ENCODE results near the gene CLHC1.

DNA sequence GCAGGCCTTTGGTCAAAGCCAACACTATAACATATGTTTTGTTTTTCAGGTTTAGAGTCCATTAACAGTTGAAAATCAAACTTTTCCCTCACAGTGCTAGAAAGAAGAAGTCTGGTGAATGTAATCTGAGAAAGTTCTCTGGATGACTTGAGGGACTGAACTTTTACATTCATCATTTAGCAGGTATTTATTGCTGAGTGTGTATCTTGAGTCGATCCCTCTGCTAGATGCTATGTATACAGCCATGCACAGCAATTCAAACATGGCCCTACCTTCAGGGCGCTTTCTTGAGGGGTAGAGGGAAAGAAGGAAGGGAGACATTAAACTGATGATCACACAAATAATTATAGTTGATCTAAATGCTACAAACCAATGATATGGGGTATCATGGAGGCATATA lies 89.6 kb downstream of the CLHC1 start:
- TF ChIP-seq KDM1A (IDR thresholded peaks at IDR 0.05; ENCODE audit: borderline replicate concordance): no peak
- TF ChIP-seq CBX3 (IDR thresholded peaks at IDR 0.05; ENCODE audit: borderline replicate concordance, low read depth): no peak
- no peak for TF ChIP-seq BCL11A (IDR thresholded peaks at IDR 0.05; ENCODE audit: low read depth, low read length)
- TF ChIP-seq, protein P1, sequence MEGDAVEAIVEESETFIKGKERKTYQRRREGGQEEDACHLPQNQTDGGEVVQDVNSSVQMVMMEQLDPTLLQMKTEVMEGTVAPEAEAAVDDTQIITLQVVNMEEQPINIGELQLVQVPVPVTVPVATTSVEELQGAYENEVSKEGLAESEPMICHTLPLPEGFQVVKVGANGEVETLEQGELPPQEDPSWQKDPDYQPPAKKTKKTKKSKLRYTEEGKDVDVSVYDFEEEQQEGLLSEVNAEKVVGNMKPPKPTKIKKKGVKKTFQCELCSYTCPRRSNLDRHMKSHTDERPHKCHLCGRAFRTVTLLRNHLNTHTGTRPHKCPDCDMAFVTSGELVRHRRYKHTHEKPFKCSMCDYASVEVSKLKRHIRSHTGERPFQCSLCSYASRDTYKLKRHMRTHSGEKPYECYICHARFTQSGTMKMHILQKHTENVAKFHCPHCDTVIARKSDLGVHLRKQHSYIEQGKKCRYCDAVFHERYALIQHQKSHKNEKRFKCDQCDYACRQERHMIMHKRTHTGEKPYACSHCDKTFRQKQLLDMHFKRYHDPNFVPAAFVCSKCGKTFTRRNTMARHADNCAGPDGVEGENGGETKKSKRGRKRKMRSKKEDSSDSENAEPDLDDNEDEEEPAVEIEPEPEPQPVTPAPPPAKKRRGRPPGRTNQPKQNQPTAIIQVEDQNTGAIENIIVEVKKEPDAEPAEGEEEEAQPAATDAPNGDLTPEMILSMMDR (IDR thresholded peaks at IDR 0.05 in 2 of 3, conservative IDR thresholded peaks at IDR 0.05 in 1 of 3; ENCODE audit: control insufficient read depth in 2 of 3, extremely low read depth in 1 of 3, insufficient read depth in 1 of 3, low read depth in 3 of 3, low read length in 3 of 3): no peak
- TF ChIP-seq TCF12 (IDR thresholded peaks at IDR 0.05; ENCODE audit: low read depth, low read length): no peak
- no peak for TF ChIP-seq NKRF (conservative IDR thresholded peaks at IDR 0.05)
- no peak for TF ChIP-seq EZH2 (IDR thresholded peaks at IDR 0.05; ENCODE audit: borderline replicate concordance, control insufficient read depth, low read depth, low read length)
- no peak for TF ChIP-seq PAX5 (IDR thresholded peaks at IDR 0.05; ENCODE audit: borderline replicate concordance, low read depth, low read length)
- TF ChIP-seq, protein P2, sequence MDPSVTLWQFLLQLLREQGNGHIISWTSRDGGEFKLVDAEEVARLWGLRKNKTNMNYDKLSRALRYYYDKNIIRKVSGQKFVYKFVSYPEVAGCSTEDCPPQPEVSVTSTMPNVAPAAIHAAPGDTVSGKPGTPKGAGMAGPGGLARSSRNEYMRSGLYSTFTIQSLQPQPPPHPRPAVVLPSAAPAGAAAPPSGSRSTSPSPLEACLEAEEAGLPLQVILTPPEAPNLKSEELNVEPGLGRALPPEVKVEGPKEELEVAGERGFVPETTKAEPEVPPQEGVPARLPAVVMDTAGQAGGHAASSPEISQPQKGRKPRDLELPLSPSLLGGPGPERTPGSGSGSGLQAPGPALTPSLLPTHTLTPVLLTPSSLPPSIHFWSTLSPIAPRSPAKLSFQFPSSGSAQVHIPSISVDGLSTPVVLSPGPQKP (IDR thresholded peaks at IDR 0.05; ENCODE audit: low read depth, low read length): no peak
- TF ChIP-seq BRCA1 (IDR thresholded peaks at IDR 0.05; ENCODE audit: low read depth, low read length): no peak
